Measurements from ENCODE around the gene MTMR3.

DNA sequence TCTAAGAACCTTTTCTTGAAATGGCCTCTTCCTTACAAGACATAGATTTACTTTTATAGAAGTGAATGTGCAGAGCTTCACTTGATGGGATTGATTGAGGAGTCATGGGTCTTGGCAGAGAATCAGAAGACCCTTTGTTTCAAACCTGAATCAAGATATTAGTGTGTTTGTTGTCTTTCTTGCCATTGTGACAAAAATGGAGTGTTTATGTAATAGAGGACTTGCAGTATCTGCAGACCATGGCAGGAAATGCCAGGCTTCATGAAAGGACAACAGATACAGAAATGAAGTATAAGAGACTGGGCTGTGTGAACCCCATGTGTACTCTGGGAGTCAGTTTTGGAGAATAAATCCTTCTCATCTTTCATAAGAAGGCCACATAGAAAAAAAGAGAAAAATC is 124.4 kb downstream of the MTMR3 start:
- TF ChIP-seq EZH2 (optimal IDR thresholded peaks at IDR 0.05; ENCODE audit: low read depth, low read length) (no peak), EZH2phosphoT487 (IDR thresholded peaks at IDR 0.05; ENCODE audit: low read length) (no peak)
- TF ChIP-seq, protein P1, sequence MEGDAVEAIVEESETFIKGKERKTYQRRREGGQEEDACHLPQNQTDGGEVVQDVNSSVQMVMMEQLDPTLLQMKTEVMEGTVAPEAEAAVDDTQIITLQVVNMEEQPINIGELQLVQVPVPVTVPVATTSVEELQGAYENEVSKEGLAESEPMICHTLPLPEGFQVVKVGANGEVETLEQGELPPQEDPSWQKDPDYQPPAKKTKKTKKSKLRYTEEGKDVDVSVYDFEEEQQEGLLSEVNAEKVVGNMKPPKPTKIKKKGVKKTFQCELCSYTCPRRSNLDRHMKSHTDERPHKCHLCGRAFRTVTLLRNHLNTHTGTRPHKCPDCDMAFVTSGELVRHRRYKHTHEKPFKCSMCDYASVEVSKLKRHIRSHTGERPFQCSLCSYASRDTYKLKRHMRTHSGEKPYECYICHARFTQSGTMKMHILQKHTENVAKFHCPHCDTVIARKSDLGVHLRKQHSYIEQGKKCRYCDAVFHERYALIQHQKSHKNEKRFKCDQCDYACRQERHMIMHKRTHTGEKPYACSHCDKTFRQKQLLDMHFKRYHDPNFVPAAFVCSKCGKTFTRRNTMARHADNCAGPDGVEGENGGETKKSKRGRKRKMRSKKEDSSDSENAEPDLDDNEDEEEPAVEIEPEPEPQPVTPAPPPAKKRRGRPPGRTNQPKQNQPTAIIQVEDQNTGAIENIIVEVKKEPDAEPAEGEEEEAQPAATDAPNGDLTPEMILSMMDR (IDR thresholded peaks at IDR 0.05; ENCODE audit: low read length): no peak

All from MM.1S (cell line).